Adrenal gland (tissue), 5 donors: ENCODE measurements around the gene TRIM68.

Experiments used
- CTCF ChIP-seq, 6 experiments: fragments of 450-650 bp in 4 of 6; fragments of 200-600 bp in 2 of 6; sonication (generic) in 1 of 6; IDR thresholded peaks; 1 replicate in 5 of 6; 2 replicates in 1 of 6; pipeline versions ENCODE4 v1.5.1 to v1.8.0; 2016 to 2021; ENCODE audit warnings: antibody characterized with exemption in 6 of 6, mild to moderate bottlenecking in 2 of 6, moderate library complexity in 1 of 6
- POLR2A ChIP-seq, 2 donors: fragments of 450-650 bp; IDR thresholded peaks; one replicate each; pipeline ENCODE4 v1.6.1; 2017; ENCODE audit warnings: antibody characterized with exemption in 2 of 2, mild to moderate bottlenecking in 2 of 2, moderate library complexity in 1 of 2
- donor health status: DM: no; HTN: no; CAD: no.

GRCh38 chr11:4643076-4643475 is 35.0 kb upstream of the TRIM68 start:
- no peak for TF ChIP-seq CTCF (IDR thresholded peaks at IDR 0.05)
- no peak for TF ChIP-seq POLR2A (IDR thresholded peaks at IDR 0.05)
